Liver (tissue), 3 donors: ENCODE results near the gene KRTAP10-3.

ENCODE experiments used
- ATF3 ChIP-seq: IDR thresholded peaks from 2 replicates; pipeline ENCODE4 v1.6.1; 2016; ENCODE audit warnings: antibody characterized with exemption
- CTCF ChIP-seq: fragments of 150-350 bp; IDR thresholded peaks from 2 replicates; pipeline ENCODE4 v1.5.1; 2017; ENCODE audit warnings: improper control_type of control experiment, low read depth, low read length; ENCODE audit not compliant: missing input control
- EGR1 ChIP-seq, 2 donors: IDR thresholded peaks; 2 replicates each; pipeline ENCODE4 v1.6.1; 2016 to 2018; ENCODE audit warnings: antibody characterized with exemption in 2 of 2, low read depth in 2 of 2
- FOXA1 ChIP-seq: IDR thresholded peaks from 2 replicates; pipeline ENCODE4 v1.6.1; 2016; ENCODE audit warnings: antibody characterized with exemption
- JUND ChIP-seq, 2 donors: IDR thresholded peaks; 2 replicates each; pipeline ENCODE4 v1.6.1; 2016; ENCODE audit warnings: antibody characterized with exemption in 2 of 2
- RAD21 ChIP-seq, 2 donors: IDR thresholded peaks; 2 replicates each; pipeline ENCODE4 v1.6.1; 2016; ENCODE audit warnings: antibody characterized with exemption in 2 of 2, mild to moderate bottlenecking in 2 of 2
- RXRA ChIP-seq, 2 donors: IDR thresholded peaks; 2 replicates each; pipeline ENCODE4 v1.6.1; 2017 to 2018; ENCODE audit warnings: antibody characterized with exemption in 2 of 2, mild to moderate bottlenecking in 1 of 2
- TAF1 ChIP-seq: conservative IDR thresholded peaks from 2 replicates; pipeline ENCODE4 v1.6.1; 2016; ENCODE audit warnings: antibody characterized with exemption, mild to moderate bottlenecking
- YY1 ChIP-seq: IDR thresholded peaks from 2 replicates; pipeline ENCODE4 v1.6.1; 2016; ENCODE audit warnings: antibody characterized with exemption, mild to moderate bottlenecking
- TF ChIP-seq, protein P1 (sequence below): IDR thresholded peaks from 2 replicates; pipeline ENCODE4 v1.6.1; 2016; ENCODE audit warnings: antibody characterized with exemption
- TF ChIP-seq, protein P2 (sequence below): IDR thresholded peaks from 2 replicates; pipeline ENCODE4 v1.6.1; 2016; ENCODE audit warnings: antibody characterized with exemption
- donor health status: healthy.
- donor health status: healthy.

GRCh38 chr21:44524414-44525371 is 33.9 kb downstream of the KRTAP10-3 start:
- TF ChIP-seq, protein P1, sequence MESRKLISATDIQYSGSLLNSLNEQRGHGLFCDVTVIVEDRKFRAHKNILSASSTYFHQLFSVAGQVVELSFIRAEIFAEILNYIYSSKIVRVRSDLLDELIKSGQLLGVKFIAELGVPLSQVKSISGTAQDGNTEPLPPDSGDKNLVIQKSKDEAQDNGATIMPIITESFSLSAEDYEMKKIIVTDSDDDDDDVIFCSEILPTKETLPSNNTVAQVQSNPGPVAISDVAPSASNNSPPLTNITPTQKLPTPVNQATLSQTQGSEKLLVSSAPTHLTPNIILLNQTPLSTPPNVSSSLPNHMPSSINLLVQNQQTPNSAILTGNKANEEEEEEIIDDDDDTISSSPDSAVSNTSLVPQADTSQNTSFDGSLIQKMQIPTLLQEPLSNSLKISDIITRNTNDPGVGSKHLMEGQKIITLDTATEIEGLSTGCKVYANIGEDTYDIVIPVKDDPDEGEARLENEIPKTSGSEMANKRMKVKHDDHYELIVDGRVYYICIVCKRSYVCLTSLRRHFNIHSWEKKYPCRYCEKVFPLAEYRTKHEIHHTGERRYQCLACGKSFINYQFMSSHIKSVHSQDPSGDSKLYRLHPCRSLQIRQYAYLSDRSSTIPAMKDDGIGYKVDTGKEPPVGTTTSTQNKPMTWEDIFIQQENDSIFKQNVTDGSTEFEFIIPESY = no peak
- no peak for TF ChIP-seq CTCF
- TF ChIP-seq YY1 = no peak
- no peak for TF ChIP-seq TAF1
- TF ChIP-seq RAD21 (IDR thresholded peaks at IDR 0.05) = no peak
- TF ChIP-seq ATF3 = no peak
- TF ChIP-seq, protein P2, sequence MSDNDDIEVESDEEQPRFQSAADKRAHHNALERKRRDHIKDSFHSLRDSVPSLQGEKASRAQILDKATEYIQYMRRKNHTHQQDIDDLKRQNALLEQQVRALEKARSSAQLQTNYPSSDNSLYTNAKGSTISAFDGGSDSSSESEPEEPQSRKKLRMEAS = no peak
- TF ChIP-seq JUND (IDR thresholded peaks at IDR 0.05) = no peak
- TF ChIP-seq RXRA (IDR thresholded peaks at IDR 0.05) = no peak
- no peak for TF ChIP-seq FOXA1
- TF ChIP-seq EGR1 (IDR thresholded peaks at IDR 0.05; ENCODE audit: low read depth in 2 of 2) = no peak
